GM18873 (cell line): ENCODE data around the gene PHLDB2.
A peak's percentile ranks its signal among the peaks of the same experiment; 100 is the strongest.

Experiments
- ATAC-seq: cut with Tn5 transposase; IDR thresholded peaks from one replicate; pipeline ENCODE4 v1.9.1; 2021; ENCODE audit warnings: mild to moderate bottlenecking, moderate library complexity, moderate number of reproducible peaks; ENCODE audit not compliant: unreplicated experiment, low FRiP score

The PHLDB2 gene

GRCh38 chr3:112011376-112011940 lies 152.4 kb downstream of the PHLDB2 start:
- ATAC-seq = no peak

GRCh38 chr3:112012205-112012992 lies 153.3 kb downstream of the PHLDB2 start:
- no peak for ATAC-seq

GRCh38 chr3:112013058-112013783 lies 154.2 kb downstream of the PHLDB2 start:
- ATAC-seq = peak; percentile 80

GRCh38 chr3:112013784-112014143 lies 154.7 kb downstream of the PHLDB2 start:
- peak; percentile 27 for ATAC-seq

- ATAC-seq = no peak
These were observed 158.0 kb downstream of the PHLDB2 start for GRCh38 chr3:112017091-112017490.

GRCh38 chr3:112018712-112019111 lies 159.6 kb downstream of the PHLDB2 start:
- ATAC-seq = no peak

- ATAC-seq = no peak
These were observed 160.7 kb downstream of the PHLDB2 start for GRCh38 chr3:112019716-112020115.

GRCh38 chr3:112020674-112021085 lies 161.6 kb downstream of the PHLDB2 start:
- no peak for ATAC-seq
